HG03095 (cell line): ENCODE measurements around the gene SST.
A peak's percentile ranks its signal among the peaks of the same experiment; 100 is the strongest.

Experiments used
- ATAC-seq: cut with Tn5 transposase; IDR thresholded peaks from one replicate; pipeline ENCODE4 v1.9.1; 2021; ENCODE audit warnings: moderate library complexity; ENCODE audit not compliant: unreplicated experiment

SST gene

DNA sequence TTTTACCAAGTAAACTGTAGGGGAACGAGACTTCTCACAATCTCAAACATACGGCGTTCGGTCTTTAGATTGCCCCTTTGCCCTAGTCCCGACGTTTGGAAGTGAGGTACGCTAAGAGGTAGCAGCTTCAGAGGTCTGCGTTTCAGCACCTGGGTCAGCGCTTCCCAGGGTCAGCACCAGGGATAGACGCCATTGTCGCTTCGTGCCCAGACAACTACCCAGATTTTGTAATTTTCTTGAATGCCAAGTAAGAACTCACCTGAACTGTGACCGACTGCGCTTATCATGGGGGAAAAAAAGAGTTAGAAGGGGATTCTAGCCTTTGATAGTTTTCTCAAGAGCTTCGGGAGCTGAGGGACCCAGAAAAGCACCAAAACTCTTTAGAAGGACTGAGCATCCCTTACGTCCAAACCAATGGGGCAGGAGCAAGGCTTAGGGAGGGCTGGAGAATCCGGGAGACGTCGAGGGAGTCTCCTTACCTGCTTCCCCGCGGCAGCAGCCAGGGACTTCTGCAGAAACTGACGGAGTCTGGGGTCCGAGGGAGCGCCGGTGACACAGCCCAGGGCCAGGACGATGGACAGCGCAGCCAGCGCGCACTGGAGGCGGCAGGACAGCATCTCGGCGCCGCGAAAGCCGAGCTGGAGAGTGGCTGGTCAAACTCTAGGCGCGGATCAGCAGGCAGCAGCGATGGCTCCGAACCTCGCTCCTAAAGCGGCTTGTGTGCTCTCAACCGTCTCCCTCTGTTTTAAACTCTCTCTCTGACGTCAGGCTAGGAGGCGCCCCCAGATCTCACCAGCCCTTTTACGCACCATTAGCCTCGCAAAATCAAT, at the start of gene SST:
SST (minus strand) TSS at position 720 of the 830 bp plus-strand sequence; CDS start at position 617, 103 bp downstream.
- ATAC-seq, result no peak

DNA sequence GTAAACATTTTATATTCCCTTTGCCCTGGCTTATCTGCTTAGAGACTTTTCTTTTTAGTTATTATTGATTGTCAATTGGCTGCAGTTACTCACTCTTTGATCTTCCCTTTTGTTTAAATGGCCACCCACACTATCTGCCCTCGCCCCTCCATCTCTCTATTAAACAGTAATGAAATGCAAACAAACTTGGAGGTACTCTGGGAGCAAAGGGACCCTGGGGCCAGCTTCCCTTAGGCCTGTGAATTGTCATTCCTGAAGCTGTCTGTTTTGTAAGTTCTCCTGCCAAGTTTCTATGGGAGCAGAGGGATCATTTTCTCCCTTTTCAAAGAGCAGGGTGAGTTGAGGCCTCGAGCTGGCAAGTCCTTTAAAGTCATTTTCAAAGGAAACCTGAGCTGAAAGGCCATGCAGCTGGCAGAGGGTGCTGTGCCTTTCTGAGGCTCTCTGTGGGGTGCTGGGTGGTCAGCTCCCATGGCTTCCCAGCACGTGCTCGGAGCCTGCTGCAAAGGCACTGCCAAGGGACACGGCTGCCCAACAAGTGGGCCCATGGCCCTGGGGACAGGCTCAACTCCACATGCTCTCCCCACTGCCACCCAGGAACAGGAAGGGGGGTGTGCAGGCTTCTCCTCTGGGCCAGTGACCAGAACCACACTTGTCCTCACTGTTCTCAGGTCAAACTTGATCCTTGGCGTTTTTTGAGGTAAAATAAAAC, 49.6 kb upstream of the SST start:
- ATAC-seq, result no peak

DNA sequence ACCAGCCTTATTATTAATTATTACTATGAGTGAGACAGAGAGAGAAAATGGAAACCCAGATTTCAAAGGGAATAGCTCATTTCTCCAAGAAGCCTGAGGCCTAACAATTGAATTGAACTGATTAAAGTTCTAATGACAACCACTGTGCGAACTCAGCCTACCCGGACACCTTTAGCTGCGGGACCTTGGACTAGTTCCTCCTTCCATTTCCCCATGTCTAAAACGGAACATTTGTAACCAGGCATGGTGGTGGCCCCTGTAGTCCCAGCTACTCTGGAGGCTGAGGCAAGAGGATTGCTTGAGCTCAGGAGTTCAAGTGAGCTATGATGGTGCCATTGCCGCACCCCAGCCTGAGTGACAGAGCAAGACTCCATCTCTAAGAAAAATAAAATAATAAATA, 48.6 kb upstream of the SST start:
- no peak for ATAC-seq

DNA sequence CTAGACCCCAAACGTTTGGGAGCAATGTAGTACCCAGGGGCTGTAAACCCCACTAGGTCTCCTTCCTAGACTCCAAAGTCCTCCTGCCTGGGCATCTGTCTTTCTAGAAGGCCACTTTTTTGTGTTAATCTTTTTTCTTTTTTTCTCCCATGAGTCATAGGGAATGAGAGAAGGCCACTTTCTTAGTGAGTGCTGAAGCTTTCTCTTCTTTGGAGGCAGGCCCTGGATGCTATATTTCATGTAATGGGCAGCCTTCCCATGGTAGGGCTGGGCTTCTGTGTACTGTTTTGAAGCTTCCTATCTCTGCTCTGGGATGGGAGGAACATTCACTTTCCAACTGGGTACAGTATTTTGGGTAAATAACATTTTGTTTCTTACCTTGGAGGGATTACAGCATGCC, 47.4 kb upstream of the SST start:
- no peak for ATAC-seq

DNA sequence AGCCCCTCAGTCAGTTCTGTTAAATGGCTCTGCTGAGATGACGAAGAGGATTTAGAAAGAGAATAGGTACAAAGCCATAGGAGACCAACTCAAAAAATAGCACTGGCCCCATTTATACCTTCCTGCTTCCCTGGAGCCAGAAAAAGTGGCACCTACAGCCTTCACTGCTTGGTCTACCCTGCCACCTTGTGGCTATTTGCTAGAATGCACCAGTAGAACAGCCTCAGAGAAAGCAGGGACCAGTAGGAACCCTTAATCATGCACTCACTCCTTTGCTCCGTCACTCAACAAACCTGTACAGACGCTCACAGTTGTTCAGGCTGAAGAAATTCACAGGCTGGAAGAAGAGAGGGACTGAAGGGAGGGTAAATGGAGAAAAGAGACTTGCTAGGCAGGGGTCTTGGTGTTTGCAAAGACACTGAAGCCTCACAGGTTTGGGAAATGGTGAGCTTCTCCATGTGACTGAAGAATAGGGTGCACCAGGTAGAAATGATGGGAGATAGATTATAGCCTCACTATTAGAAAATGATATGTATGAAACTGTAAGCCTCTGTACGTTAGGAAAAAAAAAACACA, 44.3 kb upstream of the SST start:
- ATAC-seq, result peak; percentile 94

DNA sequence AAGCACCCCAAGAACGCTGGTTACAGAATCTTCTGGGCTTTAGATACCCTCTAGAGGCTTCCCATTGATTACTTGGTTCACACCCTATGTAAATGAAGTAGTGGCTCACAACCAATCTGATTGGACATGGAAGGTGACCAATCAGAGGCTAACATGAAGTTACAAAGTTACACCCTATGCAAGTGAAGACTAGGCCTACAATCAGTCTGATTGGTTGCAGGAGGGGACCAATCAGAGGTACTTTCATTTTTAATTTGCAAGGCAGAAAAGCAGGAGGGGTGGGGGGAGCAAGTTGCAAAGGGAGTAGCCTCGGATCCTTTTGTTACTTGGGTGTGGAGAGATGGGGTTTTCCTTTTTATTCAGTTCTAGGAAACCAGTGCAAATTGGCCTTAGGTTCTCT, 43.3 kb upstream of the SST start:
- ATAC-seq, result no peak

DNA sequence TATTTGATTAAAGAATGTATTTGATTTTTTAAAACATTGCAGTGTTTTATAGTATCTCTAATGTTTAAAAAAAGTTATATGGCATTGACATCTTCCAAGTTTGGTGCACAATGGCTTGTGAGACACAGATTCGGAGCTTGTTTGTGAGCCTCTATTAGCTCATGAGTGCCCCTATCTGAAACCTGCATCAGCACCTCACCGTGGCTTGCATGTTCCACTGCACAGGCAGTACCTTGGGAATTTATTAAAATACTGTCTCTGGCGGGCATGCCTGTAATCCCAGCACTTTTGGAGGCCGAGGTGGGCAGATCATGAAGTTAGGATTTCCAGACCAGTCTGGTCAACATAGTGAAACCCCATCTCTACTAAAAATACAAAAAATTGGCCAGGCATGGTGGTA, 39.0 kb upstream of the SST start:
- ATAC-seq, result no peak

DNA sequence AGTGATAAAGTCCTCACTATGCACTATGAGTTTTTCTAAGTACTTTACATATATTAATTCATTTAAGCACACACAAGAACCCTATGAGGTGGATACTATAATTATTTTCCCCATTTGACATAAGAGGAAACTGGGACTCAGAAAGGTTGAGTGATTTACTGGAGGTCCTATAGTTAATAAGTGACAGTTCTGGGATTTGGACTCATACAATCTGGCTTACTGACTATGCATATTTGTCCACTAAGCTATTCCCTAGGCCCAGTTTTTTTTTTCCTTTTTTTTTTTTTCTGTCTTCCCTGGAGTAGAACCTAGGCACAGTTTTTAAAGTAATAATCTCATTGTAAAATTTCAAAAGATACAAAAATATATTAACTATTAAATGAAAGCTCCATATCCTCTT, 38.5 kb upstream of the SST start:
- ATAC-seq, result no peak

DNA sequence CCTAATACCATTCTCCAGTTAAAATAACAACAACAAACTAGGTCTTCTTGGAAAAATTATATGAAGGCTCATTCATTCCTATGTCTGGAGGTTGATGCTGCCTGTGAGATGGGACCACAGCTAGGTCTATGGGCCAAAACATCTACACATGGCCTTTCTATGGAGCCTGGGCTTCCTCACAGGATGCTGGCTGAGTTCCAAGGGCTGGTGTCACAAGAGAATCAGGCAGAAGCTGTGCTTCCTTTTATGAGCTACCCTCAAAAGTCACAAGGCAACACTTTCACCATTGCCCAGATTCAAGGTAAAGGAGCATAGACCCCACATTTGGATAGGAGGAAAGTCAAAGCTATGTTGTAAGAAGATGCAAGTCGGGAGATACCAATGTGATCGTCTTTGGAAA, 36.8 kb upstream of the SST start:
- ATAC-seq, result no peak

DNA sequence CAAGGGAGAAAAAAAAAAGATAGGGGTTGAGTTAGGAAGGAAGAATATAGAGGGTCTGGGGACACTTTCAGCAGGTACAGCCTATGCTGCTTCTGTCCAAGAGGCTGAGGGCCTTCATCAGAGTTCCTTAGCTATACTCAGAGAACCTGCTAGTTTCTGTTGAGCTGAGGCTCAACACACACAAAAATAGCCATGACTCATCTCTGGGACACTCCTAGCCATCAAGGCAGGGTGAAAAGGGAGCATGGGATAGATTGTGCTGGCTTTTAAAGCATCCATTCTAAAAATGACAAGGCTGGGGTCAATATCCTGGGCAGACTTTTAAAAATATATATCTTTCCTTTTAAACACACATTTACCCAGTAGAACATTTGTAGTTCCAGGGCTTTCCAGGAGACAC, 35.0 kb upstream of the SST start:
- ATAC-seq, result no peak

DNA sequence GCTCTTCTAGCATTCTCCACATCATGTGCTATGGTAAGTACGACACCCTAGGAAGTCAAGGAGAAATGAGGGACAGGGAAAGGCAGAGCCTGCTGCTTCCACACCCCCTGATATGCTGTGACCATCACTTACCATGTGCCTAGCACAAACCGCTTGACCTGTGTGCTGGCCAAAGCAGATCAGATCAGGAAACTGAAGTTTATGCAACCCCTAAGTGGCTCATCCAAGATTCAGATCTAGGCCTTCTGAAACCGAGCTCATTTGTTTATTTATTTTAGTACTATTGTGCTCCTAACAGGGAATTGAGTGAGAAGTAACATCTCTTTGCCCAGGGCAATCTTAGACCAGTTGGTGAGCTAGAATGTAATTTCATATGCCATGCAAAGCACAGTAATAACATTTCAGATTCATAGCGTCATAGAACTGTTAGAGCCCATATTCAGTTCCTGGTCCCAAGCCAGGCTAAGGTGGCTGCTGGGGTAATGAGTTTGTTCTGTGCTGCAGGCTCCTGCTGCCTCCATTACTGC, 32.4 kb upstream of the SST start, which contains the start of gene RTP2:
RTP2 (minus strand) TSS at position 51 of the 527 bp plus-strand sequence. CDS start 429 bp downstream, outside the sequence.
- ATAC-seq, result no peak

DNA sequence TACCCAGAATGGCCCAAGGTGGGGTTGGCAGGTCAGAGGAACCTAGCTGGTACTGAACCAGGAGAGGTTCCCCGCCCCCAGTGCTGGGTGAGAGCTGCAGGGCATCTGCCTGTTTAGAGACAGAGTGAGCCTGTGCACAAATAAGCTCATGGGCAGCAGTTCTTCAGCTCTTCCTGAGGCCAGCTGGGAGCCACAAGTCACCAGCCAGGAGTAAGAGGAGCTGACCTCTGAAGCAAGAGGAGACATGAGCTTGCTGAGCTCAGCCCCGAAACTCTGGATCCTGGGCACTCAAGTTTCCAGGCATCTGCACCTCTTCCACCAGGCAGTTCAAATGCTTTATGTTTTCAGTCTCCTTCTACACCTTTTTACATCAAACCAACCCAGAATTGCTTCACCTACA, 30.1 kb upstream of the SST start:
- ATAC-seq, result no peak

DNA sequence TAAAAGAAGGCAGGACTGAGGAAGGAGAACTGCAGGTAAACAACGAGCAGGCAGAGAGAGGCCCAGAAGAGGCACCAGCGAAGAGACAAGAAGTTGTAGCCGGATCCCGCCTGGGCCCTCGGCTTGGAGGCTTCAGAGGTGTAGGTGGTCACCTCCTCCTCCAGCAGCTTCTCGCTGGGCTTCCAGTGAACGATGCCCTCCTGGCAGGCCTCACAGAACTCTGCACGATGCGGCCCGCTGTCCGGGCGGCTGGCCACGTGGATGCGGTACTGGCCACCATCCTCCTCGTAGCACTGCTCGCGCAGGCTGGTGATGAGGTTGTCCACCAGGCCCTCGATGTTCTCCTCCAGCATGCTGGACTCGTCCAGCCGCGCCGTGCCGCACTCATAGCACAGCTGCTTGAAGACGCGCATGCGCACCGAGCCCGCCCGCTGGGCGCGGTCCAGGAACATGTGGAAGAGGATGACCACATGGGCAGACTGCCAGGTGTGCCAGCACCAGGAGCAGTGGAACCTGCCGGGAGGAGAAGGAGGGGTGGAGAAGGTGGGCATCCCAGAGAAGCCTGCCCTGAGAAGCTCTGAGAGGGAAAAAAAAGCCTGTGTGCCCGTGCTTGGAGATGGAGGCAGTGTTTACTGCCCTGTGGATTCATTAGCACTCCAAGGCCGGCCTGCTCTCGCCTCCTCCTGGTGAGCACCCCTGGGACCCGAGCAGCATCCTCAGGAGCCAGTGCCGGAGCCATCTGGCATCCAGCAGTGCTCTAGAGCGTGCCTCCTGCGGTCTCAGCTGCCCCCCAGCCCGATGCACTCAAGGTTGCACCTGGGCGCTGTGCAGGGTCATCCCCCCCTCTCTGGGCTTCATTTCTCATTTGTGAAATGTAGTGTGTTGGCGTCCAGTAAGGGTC, 28.6 kb upstream of the SST start:
- ATAC-seq, result no peak

DNA sequence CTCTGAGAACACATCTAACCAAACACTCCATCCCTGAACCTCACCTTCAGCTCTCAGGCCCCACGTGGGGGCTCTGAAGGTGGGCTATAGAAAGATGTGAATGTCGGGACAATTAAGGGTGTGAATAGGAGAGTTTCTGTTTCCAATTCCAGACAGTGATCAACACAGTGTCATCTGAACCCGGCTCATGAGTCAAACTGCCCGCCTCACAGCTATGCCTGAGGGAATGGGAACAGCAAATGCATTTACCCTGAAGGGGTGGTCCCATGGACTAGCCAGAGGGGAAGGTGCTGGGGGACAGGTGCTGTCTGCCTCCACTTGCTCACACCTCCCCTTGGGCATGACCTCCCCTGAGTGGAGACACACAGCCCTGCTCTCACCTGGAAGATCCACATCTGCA, 25.8 kb upstream of the SST start:
- ATAC-seq, result no peak

DNA sequence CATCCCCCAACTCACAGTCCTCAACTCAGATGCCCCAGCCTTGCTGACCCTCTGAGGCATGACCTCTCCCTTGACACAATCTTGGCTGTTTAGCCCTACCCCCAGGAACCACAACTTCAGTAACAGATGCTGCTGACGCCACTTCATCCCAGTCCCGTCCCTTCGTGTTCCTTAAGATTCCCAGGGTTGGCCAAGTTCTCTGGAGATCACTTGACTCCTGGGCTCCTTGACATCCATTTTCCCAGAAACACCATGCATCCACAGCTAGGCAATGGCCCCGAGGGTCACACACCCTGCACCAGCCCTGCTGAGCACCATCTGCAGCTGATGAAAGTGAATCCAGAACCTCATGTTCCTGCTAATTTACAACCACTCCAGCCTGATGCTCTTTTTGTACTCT, 25.3 kb upstream of the SST start:
- no peak for ATAC-seq

DNA sequence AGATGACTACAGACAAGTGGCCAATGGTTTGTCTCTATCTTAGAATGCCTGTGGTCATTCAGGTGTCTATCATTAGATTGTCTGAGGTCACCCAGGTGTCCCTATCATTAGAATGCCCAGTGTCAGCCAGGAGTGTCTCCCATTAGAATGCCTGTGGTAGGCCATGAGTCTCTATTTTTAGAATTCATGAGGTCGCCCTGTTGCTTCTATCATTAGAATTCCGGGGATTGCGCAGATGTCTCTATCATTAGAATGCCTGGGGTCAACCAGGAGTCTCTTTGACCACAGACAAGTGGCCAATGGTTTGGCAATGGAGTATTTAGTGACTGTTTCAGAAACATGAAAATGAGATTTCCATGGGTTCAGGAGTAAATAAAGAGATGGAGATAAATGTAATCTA, 24.6 kb upstream of the SST start:
- no peak for ATAC-seq

DNA sequence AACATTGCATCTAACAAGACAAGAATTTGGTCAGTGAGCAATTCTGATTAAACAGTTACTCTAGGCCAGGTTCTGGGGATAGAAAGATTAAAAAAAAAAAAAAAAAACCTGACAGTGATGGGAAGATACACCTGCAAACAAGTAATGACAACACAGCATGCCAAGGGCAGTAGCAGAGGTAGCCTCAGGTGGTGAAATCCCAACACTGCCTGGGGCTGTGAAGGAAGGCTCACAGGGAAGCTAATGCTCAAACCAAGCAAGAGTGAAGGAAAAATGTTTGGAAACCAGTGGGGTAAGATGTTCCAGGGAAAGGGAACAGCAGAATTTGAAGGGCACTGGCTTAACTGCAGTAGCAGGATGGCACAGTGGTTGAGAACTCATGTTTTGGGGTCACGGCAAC, 23.2 kb upstream of the SST start:
- no peak for ATAC-seq

DNA sequence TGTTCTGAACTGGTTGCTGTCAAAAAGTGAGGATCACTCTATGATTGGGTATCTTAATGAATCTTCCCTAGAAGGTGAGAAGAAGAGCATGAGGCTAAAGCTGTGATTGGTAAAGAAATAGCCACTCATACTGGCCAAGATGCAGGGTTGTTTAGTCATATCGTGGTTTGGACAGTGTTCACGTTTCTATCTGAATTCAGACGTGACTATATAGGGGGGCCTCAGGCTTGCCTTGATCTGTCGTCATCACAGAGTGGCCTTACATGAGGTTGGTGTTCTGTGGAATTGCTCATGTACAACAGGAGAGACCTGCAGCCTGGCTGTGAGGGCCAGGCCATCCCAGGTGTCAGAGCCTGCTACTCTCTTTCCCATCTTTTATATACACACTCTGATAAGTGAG, 19.8 kb upstream of the SST start:
- ATAC-seq, result no peak

DNA sequence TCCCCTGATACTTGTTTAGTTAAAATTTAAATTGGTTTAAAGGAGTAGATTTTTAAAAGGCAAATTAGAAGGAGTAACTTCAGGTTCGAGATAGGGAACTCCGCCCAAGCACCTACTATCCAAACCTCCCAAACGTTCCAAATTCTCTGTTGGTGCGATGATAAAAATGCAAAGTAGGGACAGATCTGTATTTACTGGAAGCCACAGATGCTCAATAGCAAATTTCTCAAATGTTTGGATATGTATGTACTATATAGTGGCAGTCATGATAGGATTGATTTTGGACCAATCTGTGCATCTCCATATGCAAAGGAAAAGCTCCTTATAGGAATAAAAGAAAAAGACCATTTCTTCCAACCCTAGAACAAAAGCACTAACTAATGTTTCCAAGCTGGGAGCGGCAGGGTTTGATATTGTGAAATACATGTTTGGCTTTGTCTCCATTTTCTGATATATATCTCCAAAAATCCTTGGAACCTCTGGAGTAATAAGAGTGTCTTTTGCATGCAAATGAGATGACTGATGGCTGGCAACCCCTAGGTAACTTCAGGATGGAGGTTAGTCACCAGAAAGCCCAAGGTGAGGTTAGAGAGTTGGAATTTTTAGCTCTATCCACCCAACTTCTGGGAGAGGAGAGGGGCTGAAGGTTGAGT, 16.6 kb upstream of the SST start:
- no peak for ATAC-seq

DNA sequence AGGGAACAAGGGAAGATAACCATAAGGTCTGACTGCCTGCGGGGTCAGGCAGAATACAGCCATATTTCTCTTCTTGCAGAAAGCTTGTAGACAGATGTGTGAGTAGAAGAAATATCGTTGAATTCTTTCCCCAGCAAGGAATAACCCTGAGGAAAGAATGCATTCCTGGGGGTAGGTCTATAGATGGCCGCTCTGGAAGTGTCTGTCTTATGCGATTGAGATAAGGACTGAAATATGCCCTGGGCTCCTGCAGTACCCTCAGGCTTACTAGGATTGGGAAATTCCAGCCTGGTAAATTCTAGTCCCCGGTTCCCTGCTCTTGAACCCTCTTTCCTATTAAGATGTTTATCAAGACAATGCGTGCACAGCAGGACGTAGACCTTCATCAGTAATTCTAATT, 15.8 kb upstream of the SST start:
- no peak for ATAC-seq
